AG08395 (cell line): Measurements from ENCODE around the gene SLC7A8.
"Not testable (repeated sequence)": the region's sequence is repeated elsewhere in the genome, so short reads cannot be mapped to it uniquely, and the experiment has no call there.

ENCODE experiments used
- DNase-seq: peaks from one replicate; pipeline ENCODE4 v3.0.0; 2012; ENCODE audit warnings: mixed read lengths, low spot score

The SLC7A8 gene

GRCh38 chr14:23183479-23183878 lies at the start of gene SLC7A8:
Gene SLC7A8, minus strand, starts transcription at chr14:23183660. Its CDS starts 746 bp downstream, at chr14:23182914.
- peak; percentile 28 for DNase-seq

GRCh38 chr14:23232241-23232808 lies 48.9 kb upstream of the SLC7A8 start:
- DNase-seq = not testable (repeated sequence)

GRCh38 chr14:23228812-23229211 lies 45.4 kb upstream of the SLC7A8 start:
- no peak for DNase-seq

GRCh38 chr14:23227566-23227965 lies 44.1 kb upstream of the SLC7A8 start:
- no peak for DNase-seq

- not testable (repeated sequence) for DNase-seq
Observed at GRCh38 chr14:23224958-23225357, 41.5 kb upstream of the SLC7A8 start.

- DNase-seq = no peak
Observed at GRCh38 chr14:23219075-23219474, 35.6 kb upstream of the SLC7A8 start.

GRCh38 chr14:23217032-23218020 lies 33.9 kb upstream of the SLC7A8 start:
- no peak for DNase-seq

- DNase-seq = no peak
Observed at GRCh38 chr14:23215421-23215820, 32.0 kb upstream of the SLC7A8 start.

- DNase-seq = no peak
Observed at GRCh38 chr14:23209651-23210423, 26.4 kb upstream of the SLC7A8 start.

- no peak for DNase-seq
Observed at GRCh38 chr14:23208324-23208723, 24.9 kb upstream of the SLC7A8 start.

GRCh38 chr14:23207146-23207540 lies 23.7 kb upstream of the SLC7A8 start:
- DNase-seq = no peak

GRCh38 chr14:23206422-23207145 lies 23.1 kb upstream of the SLC7A8 start:
- no peak for DNase-seq

- DNase-seq = no peak
Observed at GRCh38 chr14:23202001-23202400, 18.5 kb upstream of the SLC7A8 start.

- DNase-seq = not testable (repeated sequence)
Observed at GRCh38 chr14:23199141-23199540, 15.7 kb upstream of the SLC7A8 start.

- DNase-seq = not testable (repeated sequence)
Observed at GRCh38 chr14:23196487-23196886, 13.0 kb upstream of the SLC7A8 start.

- DNase-seq = no peak
Observed at GRCh38 chr14:23195552-23196101, 12.2 kb upstream of the SLC7A8 start.

GRCh38 chr14:23193432-23193831 lies 10.0 kb upstream of the SLC7A8 start:
- no peak for DNase-seq

GRCh38 chr14:23187925-23188324 lies 4.5 kb upstream of the SLC7A8 start:
- no peak for DNase-seq

- DNase-seq = peak; percentile 78
Observed at GRCh38 chr14:23186913-23187654, 3.6 kb upstream of the SLC7A8 start.

GRCh38 chr14:23185063-23185462 lies 1.6 kb upstream of the SLC7A8 start:
- DNase-seq = peak; percentile 47

- DNase-seq = no peak
Observed at GRCh38 chr14:23183158-23183470, 346 bp downstream of the SLC7A8 start.
